GM21576 (cell line): ENCODE measurements around the gene RGL2.

Experiments used
- ATAC-seq: cut with Tn5 transposase; IDR thresholded peaks from one replicate; pipeline ENCODE4 v1.9.1; 2021; ENCODE audit warnings: mild to moderate bottlenecking, moderate library complexity; ENCODE audit not compliant: unreplicated experiment

RGL2 gene

DNA sequence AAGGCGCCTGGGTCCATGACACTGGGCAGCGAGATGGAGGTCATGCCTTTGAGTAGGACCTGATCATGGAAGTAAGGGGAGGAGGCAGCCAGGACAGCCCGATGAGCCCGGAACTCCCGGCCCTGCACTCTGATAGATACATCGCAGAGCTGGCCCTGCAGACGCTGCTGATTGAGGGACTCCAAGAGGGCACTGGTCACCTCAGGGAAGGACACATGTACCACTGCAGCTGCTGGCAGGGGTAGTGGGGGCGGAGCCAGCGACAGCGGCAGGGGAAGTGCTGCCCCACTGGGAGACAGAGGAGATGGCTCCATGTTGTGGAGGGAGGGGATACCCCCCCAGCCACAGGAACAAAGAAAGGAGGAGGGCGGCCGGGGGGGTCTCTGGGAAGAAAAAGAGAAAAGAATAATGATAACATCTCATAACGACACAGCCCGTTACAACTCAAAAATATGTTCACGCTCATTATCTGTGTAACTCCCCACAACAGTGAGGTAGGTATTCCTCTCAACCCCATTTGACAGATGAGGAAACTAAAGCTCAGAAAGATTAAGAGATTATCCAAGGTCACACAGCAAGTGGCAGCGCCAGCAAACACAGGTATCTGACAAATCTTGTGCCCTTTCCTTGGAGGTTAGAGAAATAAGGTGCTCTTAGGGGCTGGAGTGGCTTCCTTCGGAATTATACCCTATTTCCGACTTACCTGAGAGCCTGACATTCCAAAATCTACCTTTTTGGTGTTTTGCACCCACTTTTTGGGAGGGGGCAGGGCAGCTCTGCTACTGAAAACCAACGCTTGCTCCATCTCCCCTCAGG lies 18.1 kb upstream of the RGL2 start:
- no peak for ATAC-seq

DNA sequence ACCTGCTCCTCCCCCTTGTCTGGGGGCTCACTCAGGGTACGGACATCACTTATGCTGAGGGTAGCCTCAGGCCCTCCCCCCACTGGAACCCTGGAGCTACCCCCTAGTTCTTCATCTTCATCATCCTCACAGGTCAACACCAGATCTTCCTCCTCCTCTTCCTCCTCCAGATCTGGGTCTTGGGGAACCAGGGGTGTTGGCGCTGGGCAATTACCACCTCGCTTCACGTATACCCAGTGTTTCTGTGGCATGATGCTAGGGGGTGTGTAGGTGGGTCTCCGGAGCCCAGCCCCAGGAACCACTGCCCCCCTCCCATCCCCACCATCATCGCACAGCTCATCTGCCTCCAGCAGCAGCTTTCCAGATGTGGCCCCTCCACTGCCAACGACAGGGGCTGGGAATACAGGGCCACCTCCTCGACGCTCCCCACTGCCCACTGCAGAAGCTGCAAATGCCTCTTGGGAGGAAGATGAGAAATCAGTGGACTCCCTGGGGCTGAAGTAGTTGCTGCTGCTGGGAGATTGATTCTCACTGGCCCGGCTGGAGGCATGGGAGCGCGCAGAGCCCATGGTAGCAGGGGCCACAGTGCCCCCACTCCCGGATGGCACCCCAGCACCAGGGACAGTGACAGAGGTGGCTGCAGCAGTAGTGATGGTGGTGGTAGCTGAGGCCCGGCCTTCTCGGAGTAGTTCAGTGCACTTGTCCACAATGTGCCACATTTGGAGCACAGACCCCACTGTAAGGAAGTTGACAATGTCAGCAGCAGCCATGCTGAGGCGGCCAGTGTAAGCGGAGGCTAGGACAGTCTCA lies 17.3 kb upstream of the RGL2 start:
- no peak for ATAC-seq

DNA sequence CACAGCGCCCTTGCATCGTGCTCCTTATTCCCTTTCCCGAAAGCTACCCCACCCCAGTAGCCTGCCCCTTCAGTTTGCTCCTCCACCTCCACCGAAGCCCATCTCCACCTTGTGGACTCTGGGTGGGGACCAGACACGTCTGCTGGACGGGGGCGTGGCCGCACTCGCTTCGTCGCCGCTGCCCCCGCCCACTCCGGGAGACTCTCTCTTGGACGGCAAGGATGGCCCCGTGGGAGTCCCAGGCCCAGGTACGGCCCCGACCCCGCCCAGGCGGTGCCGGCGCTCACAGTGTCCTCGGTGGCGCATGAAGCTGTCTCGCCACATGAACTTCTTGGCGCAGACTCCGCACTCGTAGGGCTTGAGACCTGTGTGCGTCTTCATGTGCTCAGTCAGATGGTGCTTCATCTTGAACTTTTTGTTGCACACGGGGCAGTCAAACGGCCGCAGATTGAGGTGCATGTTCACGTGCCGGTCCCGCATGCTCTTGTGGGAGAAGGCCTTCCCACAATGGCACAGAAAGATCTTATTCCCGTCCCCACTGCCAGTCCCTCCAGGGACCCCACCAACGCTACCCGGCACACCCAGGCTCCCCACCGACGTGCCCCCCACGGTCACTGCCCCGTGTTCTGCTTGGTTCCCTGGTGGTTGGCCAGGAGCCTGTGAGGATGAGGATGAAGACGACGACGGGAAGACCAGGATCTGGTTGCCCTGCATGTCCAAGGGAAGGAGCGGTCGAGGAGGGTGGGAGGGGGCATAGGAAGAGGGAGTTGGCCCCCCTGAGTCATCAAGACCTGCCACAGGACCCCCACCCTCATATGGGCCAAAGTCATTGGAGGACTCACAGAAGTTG lies 16.4 kb upstream of the RGL2 start:
- no peak for ATAC-seq

DNA sequence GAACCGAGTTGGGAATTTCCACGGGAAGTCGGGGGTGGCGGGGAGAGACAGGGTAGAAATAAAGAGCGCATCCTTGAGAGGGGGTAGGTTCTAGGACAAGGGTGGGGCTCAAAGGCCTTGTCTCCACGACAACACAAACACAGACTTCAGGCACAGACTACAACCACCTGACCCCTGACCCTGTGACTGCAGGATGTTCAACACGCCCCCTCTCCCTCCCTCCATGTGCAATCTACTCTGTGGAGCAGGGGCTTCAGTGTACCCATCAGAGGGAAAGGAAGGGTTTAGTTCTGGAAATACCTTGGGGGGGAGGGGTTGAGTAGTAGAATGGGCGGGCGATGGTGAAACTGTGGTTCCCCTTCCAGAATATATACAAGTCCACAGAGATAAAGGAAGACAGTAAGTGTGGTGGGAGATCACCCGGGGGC lies 15.8 kb upstream of the RGL2 start:
- no peak for ATAC-seq

DNA sequence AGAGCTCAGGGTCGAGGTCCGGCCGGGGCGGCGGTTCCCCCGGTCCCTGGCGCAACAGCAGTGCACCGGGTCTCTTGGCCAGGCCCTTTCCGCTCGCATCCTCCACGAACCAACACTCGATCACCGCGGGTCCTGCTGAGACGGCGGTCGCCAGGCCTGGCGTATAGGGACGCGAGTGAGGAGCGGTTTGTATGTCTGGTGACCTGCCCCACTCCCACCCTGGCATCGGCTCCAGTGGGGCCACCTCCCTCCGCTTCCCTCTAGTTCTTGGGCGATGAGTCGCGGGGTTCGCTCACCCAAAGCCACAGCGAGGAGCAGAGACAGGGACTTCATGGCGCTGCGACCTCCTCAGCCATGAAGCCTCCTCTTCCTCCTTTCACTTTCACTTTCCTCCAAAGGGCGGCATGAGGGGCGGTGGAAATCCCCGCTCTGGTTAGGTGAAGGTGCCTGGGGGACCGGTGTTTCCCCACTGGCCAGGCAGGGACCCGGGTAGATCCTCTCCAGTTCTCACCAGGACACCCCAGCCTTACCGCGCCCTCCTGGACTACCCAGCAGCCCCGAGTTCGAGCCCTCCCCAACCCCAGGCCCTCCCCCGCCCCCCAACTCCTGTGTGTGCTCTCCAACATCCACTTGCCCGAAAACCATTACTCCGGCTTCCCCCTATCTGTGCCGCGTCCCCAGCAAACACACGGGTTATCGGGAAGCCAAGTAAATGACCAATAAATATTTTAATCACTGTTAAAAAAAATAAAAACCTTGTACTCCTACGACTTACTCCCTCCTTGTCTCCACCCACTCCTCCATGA lies 15.2 kb upstream of the RGL2 start, which contains the start of gene TAPBP:
Gene TAPBP (minus strand): TSS at position 370 of the 806 bp plus-strand sequence. CDS start 37 bp downstream, at position 333.
- ATAC-seq, result peak; percentile 35

DNA sequence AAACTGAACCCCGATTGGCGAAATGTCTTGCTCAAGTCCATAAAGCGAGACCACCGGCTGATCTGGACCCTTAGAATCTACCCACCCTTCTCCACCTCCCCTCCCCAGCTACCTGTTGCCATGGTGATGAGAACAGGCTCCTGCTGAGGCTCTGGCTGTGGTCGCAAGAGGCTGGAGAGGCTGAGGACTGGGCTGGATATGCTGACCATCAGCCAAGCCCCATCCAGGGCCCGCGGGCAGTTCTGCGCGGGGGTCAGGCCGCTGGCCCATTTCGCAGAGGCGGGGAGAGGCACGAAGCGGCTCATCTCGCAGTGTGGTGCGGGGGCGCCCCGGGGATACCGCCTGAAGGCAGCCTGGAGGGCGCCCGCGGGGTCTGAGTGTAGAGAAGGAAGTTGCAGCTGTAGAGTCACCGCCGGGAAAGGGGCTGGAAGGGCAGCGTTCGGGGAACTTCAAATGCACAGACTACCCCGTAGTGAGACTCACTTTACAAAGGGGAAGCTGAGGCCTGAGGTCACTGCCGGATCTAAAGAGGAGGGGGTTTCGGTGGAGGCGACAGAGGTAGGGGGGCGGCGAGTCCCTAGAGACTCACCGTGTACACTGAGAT lies 14.5 kb upstream of the RGL2 start:
- ATAC-seq, result peak; percentile 4

DNA sequence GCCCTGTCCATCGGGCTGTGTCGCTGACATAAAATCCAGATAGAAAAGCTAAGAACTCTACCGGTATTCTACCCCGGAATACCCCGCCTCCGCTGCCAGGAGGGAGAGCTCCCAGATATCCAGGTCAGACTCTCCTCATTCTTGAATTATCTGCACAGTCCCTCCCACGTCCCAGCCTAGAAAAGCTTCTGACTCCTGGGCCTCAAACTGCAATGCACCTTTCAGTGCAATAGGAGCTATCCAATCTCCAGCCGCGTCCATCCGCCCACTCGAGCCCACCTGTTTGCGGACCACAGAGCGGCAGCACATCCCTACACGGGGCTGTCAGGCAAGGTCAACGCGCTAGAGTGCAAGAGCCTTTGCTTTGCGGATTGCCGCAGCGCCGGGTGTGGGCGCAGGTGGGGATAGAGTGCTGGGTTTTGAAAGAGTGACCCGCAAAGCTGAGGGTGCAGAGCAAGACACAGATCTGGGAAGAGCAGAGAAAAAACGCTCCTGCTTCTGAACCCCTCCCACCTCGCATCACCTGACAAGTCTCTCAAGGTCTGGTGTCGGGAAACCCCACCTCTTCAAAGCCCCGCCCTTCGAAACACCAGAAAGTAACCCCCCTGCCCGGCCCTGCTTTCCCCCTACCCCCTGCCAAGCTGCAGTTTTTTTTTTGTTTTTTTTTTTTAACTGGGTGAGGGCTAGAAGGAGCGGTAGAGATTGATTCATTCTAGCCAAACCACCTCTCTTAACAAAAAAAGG lies 13.8 kb upstream of the RGL2 start:
- ATAC-seq, result no peak

DNA sequence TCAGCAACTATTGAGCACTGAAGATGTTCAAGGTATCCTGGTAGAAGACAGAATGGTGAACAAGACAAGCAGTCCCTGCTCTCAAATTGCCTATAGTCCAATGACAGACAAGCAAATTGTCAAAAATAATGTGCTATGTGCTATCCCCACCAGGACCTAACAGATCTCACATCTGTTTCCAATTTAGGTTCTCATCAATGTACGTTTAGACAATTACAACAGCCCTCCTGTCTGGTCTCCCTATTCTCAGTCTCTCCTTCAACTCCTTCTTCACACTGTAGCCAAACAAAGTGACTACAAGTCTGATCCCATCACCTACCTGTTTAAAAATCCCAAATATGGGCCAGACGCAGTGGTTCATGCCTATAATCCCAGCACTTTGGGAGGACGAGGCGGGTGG lies 7.6 kb upstream of the RGL2 start:
- no peak for ATAC-seq

DNA sequence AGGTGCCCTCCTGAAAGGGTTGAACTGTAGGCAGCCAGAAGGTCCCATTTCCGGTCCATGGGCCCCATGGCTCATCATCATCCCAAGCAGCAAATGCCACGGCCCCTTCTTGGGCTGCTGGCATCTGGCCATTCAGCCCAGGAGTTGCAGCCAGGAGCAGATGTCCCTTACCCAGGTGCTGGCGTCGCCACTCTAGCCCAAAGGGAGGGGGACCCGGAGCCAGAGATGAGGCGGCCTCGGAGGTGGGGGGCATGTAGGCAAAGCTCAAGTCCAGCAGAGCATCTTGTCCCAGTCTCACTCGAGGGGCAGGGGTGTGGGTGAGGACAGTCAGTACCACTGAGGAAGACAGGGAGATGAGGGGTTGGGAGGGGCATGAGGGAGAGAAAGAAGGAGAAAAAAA lies 6.3 kb upstream of the RGL2 start:
- ATAC-seq, result no peak

DNA sequence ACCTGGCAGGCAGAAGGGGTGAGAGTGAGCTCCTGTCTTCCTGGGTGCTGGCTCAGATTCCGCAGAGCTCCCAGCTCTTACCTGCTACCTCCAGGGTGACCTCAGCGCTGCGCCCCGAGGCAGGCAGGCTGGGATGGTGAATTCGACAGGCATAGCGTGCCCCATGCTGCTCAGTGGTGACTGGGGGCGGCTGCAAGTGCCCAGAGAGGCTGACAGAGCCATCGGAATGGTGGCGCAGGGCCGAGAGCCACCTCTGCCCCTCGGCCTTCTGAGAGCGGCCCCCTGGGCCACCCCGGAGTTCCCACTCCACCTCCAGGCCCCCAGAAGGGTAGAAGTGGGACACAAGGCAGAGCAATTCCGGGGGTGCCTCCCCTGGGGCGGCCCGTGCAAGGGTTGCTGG lies 5.5 kb upstream of the RGL2 start:
- ATAC-seq, result no peak

DNA sequence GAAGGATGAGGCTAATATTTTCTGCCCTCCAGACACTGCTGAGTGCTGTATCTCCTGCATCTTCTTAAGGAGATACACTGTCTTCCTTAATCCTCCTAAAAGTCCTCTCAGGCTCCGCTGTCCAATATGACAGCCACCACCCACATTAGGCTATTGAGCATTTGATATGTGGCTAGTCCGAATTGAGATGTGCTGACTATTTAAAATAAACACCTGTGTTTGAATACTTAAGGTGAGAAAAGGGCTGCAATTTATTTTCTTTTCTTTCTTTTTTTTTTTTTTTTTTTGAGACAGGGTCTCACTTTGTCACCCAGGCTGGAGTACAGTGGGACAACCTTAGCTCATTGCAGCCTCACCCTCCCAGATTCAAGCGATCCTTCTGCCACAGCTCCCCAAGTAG lies 3.1 kb upstream of the RGL2 start:
- ATAC-seq, result no peak

DNA sequence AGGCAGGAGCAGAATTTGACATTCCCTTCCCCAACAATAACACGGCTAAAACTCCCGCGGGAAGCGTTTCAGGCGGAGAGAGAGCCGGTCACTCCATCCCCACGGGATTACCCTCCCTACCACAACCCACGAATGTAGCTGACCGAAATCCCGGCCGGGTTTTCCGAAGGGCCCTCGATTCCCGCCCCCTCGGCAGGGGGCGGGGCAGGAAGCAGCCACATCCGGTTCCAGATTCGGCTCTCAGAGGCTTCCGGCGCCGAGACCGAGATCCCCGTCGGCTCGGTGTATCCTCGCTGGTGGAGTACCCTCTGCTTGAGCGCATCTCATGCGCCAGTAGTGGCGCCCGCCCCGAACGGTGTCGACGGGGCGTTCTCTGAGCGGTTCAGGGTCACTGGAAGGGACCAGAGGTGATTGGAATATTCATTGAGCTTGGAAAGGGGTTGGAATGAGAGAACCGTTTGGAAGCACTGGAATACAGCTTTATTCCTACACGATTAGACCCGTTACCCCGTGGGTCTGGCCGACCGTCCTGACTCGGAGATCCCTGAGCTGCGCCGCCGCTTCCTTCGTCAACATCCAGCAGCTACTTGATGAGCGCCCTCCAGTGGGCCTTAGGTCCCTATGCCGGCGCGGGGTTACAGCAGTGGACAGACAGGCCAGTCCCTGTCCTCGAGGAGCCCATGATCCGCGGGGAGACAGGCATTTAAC lies 649 bp upstream of the RGL2 start:
- peak; percentile 73 for ATAC-seq

DNA sequence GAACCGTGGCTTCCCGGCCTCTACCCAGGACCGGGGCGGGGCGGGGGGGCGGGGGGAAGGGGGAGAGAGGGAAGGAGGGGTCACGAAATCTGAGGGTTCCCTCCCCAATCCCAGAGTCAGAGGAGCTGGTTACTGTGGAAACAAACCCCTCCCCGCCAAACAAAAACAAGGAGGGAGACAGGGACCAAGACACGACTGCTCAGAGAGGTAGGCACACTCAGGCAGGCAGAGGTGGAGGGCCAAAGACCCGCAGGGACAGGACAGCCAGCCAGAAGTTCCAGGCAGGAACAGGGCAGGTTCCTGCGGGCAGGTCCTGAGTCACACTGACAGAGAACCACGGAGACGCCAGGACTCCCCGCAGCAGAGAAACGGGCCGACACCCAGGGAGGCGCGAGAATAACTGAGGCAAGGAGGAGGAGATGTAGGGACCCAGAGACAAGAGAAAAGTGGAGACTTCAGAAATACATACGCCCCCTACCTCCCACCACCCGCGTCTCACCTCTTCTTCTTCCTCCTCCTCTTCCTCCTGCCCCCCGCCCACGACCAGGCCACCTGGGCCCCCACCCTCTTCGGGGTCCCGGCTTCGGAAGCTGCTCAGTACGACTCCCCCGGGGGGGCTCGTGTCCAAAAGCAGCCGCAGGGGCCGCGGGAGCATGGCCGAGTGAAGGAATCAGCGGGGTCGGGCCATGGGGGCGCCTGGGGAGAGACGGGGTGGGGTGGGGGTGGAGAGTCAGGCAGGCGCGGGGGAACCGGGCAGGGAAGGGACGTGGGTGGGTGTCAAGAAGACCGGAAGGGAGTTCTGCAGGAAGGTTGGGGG lies 578 bp downstream of the RGL2 start:
- ATAC-seq, result no peak

DNA sequence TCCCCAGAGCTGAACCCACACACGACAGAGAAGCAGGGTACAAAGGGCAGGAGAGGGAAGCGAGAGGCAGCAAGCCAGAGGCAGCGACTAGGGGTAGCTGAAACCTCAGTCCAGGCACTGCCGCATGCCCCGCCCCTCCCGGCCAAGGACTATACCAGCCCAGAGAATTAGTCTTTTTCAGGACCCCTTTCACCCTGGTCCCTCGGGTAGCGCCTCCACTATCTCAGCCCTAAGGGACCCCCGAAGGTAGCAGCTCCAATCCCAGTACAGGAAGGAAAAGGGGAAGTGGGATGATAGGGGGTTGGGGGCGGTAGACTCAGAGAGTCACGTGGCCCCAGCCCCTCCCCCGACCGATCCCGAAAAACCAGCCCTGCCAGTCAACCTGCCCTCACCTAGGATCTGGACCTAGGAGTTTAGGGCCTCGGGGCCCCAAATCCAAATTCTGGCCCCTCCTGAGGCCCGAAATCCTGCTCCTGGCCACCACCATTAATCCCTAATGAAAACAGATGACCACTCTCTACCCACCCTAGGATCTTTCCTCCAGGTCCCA lies 1.3 kb downstream of the RGL2 start:
- no peak for ATAC-seq

DNA sequence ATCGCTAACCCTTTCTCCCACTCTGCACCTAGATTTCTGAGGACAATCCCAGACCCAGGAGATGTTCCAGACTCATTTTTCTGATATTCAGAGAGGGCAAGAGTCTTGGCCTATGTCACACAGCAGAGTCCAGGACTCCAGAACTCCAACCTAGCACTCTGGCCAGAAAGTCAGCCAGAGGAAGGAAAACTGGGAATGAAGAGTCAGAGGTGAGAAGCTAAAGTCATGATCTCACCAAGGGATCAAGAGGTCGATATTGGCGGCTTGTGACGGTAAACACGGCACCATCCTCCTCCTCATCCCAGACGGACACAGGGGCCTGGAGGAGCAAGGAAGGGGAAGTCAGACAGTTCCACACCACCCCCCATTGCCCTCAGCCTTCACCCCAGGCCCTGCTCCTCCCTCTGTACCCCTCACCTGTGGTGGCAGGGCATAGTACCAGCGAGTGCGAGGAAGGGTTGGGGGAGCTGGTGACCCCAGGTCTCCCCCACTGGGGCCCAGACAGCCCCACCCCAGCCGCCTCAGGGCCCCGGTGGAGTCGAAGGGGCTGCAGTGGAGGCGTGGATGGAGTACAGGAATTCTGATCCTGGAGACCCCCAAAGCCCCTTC lies 1.8 kb downstream of the RGL2 start:
- no peak for ATAC-seq

DNA sequence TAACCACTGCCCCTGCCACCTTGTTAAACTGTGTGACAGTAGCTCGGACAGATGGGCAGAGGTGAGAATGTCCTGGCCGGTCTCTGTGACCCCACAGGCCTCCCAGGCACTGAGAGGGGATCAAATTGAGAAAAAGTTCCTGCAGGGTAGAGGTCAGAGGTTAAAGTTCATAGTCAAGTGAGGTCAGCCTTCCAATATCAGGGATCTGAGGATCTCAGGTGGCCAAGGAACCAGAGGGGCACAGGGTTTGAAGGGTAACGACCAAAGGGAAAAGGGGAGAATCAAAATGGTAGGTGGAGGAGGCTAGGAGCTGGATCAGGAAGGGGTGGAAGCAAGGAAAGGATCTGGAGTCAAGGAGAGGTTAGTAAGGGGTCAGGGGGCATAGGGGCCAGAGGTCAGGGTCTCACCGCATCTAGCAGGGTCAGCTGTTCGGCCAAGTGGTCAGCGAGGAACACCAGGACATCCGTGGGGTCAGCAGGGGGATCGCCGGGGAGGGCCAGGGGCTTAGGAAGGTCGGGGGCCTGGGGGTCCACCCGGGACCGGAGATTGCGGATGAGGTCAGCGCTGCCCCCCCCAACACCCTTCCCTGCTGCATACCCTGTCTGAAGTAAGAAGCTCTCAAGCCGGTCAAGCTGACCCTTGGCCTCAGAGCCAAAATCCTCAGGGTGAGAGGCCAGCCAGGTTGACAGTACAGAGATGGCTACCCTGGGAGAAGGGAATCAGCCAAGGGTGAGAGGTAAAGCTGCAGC lies 2.9 kb downstream of the RGL2 start:
- ATAC-seq, result no peak
